K562 (cell line): ENCODE results near the gene HSF2BP. TPM values are rescaled to one million over a fixed set of nuclear protein-coding genes. Genes with fewer than 3 reads are reported as not detected.

Source experiments
- BACH1 ChIP-seq: fragments of 200-800 bp; sonication (Bioruptor generic); IDR thresholded peaks from 2 replicates; pipeline ENCODE4 v1.6.1; 2016; ENCODE audit warnings: missing genetic modification characterization, missing compliant biosample characterization
- BRD4 ChIP-seq: fragments of 200-600 bp; sonication (generic); IDR thresholded peaks from 2 replicates; pipeline ENCODE4 v1.6.1; 2017; ENCODE audit warnings: inconsistent platforms
- CBFA2T2 ChIP-seq: fragments of 450-650 bp; conservative IDR thresholded peaks from 2 replicates; pipeline ENCODE4 v1.6.1; 2017; ENCODE audit warnings: mild to moderate bottlenecking
- CHCHD3 ChIP-seq: fragments of 250-450 bp; sonication (Bioruptor Pico); IDR thresholded peaks from 2 replicates; pipeline ENCODE4 v2.1.2; 2022; ENCODE audit warnings: mild to moderate bottlenecking
- CXXC5 ChIP-seq: fragments of 250-450 bp; sonication (Bioruptor Pico); IDR thresholded peaks from 2 replicates; pipeline ENCODE4 v1.8.0; 2022; ENCODE audit warnings: inconsistent platforms, mild to moderate bottlenecking, moderate library complexity
- GATAD2A ChIP-seq: fragments of 450-650 bp; IDR thresholded peaks from 2 replicates; pipeline ENCODE4 v1.6.1; 2017
- ILF3 ChIP-seq: fragments of 450-650 bp; IDR thresholded peaks from 2 replicates; pipeline ENCODE4 v1.6.1; 2018; ENCODE audit warnings: antibody characterized with exemption, mild to moderate bottlenecking, moderate library complexity, borderline replicate concordance
- KHSRP ChIP-seq: fragments of 450-650 bp; IDR thresholded peaks from 2 replicates; pipeline ENCODE4 v1.6.1; 2017
- MCM2 ChIP-seq: fragments of 450-650 bp; IDR thresholded peaks from 2 replicates; pipeline ENCODE4 v1.6.1; 2017; ENCODE audit warnings: low read depth, mild to moderate bottlenecking
- NR1H2 ChIP-seq: sonication (generic); formaldehyde crosslinking; IDR thresholded peaks from 2 replicates; pipeline ENCODE4 v1.4.0; 2020; ENCODE audit warnings: mild to moderate bottlenecking, missing genetic modification reagents
- NR2C1 ChIP-seq, 2 experiments: fragments of 450-650 bp; IDR thresholded peaks; 2 replicates each; pipeline ENCODE4 v1.6.1; 2017; ENCODE audit warnings: mild to moderate bottlenecking in 2 of 2, antibody characterized with exemption in 1 of 2, inconsistent platforms in 1 of 2, missing compliant biosample characterization in 1 of 2, missing genetic modification characterization in 1 of 2
- NR2C2 ChIP-seq, 2 experiments: fragments of 200-800 bp in 1 of 2; sonication (Bioruptor generic) in 1 of 2; sonication (generic) in 1 of 2; formaldehyde crosslinking in 1 of 2; IDR thresholded peaks; 2 replicates each; pipeline versions ENCODE4 v1.6.1 to v1.8.0; 2016 to 2022; ENCODE audit warnings: mild to moderate bottlenecking in 1 of 2, missing compliant biosample characterization in 1 of 2, missing genetic modification characterization in 1 of 2, missing genetic modification reagents in 1 of 2
- PHF20 ChIP-seq: fragments of 450-650 bp; IDR thresholded peaks from 2 replicates; pipeline ENCODE4 v1.6.1; 2018; ENCODE audit not compliant: partially characterized antibody
- PHTF2 ChIP-seq: fragments of 250-450 bp; sonication (Bioruptor Pico); IDR thresholded peaks from 2 replicates; pipeline ENCODE4 v1.5.0; 2021; ENCODE audit warnings: mild to moderate bottlenecking
- RB1 ChIP-seq: fragments of 450-650 bp; IDR thresholded peaks from 2 replicates; pipeline ENCODE4 v1.6.1; 2017; ENCODE audit warnings: low read depth, mild to moderate bottlenecking
- RBM14 ChIP-seq: fragments of 200-400 bp; formaldehyde crosslinking; IDR thresholded peaks from 2 replicates; pipeline ENCODE4 v1.6.1; 2018; ENCODE audit warnings: low read depth, mild to moderate bottlenecking, low read length, moderate library complexity, borderline replicate concordance; ENCODE audit not compliant: insufficient read depth
- RBM34 ChIP-seq: fragments of 200-400 bp; formaldehyde crosslinking; IDR thresholded peaks from 2 replicates; pipeline ENCODE4 v1.6.1; 2018; ENCODE audit warnings: low read length, borderline replicate concordance; ENCODE audit not compliant: insufficient read depth
- SETDB1 ChIP-seq: IDR thresholded peaks from one replicate; pipeline ENCODE4 v1.6.1; 2012; ENCODE audit warnings: low read length, control low read depth, inconsistent platforms
- SIN3A ChIP-seq, 2 experiments: fragments of 150-350 bp in 1 of 2; IDR thresholded peaks; 2 replicates each; pipeline ENCODE4 v1.6.1; 2011 to 2016; ENCODE audit warnings: borderline replicate concordance in 2 of 2, low read depth in 2 of 2, low read length in 2 of 2, mild to moderate bottlenecking in 2 of 2, moderate library complexity in 2 of 2; ENCODE audit not compliant: control insufficient read depth in 1 of 2
- SRSF9 ChIP-seq: fragments of 200-400 bp; formaldehyde crosslinking; IDR thresholded peaks from 2 replicates; pipeline ENCODE4 v1.6.1; 2017; ENCODE audit warnings: low read depth, low read length, borderline replicate concordance
- TEAD2 ChIP-seq: fragments of 450-650 bp; IDR thresholded peaks from 2 replicates; pipeline ENCODE4 v1.6.1; 2016; ENCODE audit warnings: missing genetic modification characterization, control low read depth, missing compliant biosample characterization
- WHSC1 ChIP-seq: IDR thresholded peaks from one replicate; pipeline ENCODE4 v1.6.1; 2012; ENCODE audit warnings: low read length, control low read depth, inconsistent platforms
- ZNF133 ChIP-seq: fragments of 250-450 bp; sonication (Bioruptor Pico); IDR thresholded peaks from 2 replicates; pipeline ENCODE4 v1.4.0; 2020; ENCODE audit warnings: mild to moderate bottlenecking
- ZNF253 ChIP-seq: fragments of 250-450 bp; sonication (Bioruptor Pico); conservative IDR thresholded peaks from 2 replicates; pipeline ENCODE4 v1.6.1; 2021; ENCODE audit warnings: mild to moderate bottlenecking
- ZNF282 ChIP-seq: sonication (generic); formaldehyde crosslinking; IDR thresholded peaks from 2 replicates; pipeline ENCODE4 v1.8.1; 2023; ENCODE audit warnings: missing genetic modification reagents
- ZSCAN32 ChIP-seq: fragments of 450-650 bp; formaldehyde crosslinking; IDR thresholded peaks from 2 replicates; pipeline ENCODE4 v1.4.0; 2020; ENCODE audit warnings: mild to moderate bottlenecking, moderate library complexity
- polyA plus RNA-seq, 8 experiments: library from polyadenylated mRNA; depleted of rRNA in 4 of 8; stranded (reverse) in 5 of 8; unstranded in 3 of 8; fragments of >200 nt; fragmentation: Nextera tagmentation in 2 of 8; fragmentation: Illumina TruSeq in 1 of 8; extraction: Ambion mirVana in 2 of 8; extraction: Trizol in 1 of 8; gene quantifications; 2 replicates each; pipeline versions ENCODE4 v1.2.1 to v1.2.3, GENCODE V29; 2011 to 2014; ENCODE audit warnings: inconsistent platforms in 1 of 8, missing spikeins in 1 of 8
- total RNA-seq, 7 experiments: library from RNA; depleted of rRNA in 6 of 7; stranded (reverse); fragments of >200 nt in 6 of 7; fragmentation: Illumina TruSeq in 2 of 7; extraction: Trizol in 2 of 7; gene quantifications; 2 replicates each; pipeline versions ENCODE4 v1.2.1 to v1.2.3, GENCODE V29; 2011 to 2021; ENCODE audit warnings: low replicate concordance in 1 of 7
- TF ChIP-seq, protein P1 (sequence below): IDR thresholded peaks from 3 replicates; pipeline ENCODE4 v1.6.1; 2011; ENCODE audit warnings: borderline replicate concordance, mild to moderate bottlenecking; ENCODE audit not compliant: insufficient read length, insufficient read depth
- TF ChIP-seq, protein P2 (sequence below): fragments of 250-450 bp; sonication (Bioruptor Pico); IDR thresholded peaks from 2 replicates; pipeline ENCODE4 v1.6.1; 2021; ENCODE audit warnings: mild to moderate bottlenecking
- TF ChIP-seq, protein P3 (sequence below): sonication (generic); formaldehyde crosslinking; IDR thresholded peaks from 2 replicates; pipeline ENCODE4 v1.8.1; 2022; ENCODE audit warnings: missing genetic modification reagents

The HSF2BP gene
- total and polyA plus RNA-seq, 9 of the 15 experiments (the other 6 are each of a cell fraction or from before 2014, with no cell fraction given) = 0.04 to 0.57 (median 0.20) TPM; not detected in 2

DNA sequence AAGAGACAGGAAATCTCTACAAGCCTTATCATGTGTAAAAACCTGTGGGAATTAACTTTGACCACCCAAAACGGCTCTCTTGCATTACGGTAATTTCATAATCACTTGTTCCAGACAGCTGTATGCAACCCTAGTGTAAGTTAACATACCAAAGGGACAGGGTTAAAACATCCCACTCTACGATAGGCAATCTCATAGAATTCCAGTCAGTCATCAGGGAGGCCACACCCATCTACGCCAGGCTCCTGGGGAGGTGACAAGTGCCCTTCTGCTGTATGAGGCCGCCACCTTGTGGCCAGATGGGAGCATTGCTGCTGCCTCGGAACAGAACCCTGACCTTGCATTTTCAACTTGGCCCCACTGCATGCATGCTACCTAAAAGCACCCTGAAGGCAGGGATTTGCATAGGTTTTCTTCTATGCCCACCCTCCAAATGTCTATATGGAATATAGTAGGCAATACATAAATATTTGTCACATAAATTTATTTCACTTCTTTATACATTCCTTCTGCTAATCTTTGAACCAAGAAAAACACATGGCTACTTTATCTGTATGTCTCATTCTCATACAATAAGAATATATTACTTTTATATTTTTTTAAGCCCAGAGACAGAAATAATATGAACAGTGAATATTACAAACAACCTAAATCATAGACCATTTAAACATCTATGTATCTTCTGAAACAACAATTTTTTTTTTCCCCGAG, 12.6 kb downstream of the HSF2BP start (continued):
- TF ChIP-seq, protein P1, sequence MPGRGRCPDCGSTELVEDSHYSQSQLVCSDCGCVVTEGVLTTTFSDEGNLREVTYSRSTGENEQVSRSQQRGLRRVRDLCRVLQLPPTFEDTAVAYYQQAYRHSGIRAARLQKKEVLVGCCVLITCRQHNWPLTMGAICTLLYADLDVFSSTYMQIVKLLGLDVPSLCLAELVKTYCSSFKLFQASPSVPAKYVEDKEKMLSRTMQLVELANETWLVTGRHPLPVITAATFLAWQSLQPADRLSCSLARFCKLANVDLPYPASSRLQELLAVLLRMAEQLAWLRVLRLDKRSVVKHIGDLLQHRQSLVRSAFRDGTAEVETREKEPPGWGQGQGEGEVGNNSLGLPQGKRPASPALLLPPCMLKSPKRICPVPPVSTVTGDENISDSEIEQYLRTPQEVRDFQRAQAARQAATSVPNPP = no peak
- TF ChIP-seq NR2C2 (CRISPR knock-in tag; IDR thresholded peaks at IDR 0.05) = no peak
- TF ChIP-seq NR2C2 (tag; IDR thresholded peaks at IDR 0.05) = no peak; the same call in 1 of the 2 replicates
- TF ChIP-seq, protein P2, sequence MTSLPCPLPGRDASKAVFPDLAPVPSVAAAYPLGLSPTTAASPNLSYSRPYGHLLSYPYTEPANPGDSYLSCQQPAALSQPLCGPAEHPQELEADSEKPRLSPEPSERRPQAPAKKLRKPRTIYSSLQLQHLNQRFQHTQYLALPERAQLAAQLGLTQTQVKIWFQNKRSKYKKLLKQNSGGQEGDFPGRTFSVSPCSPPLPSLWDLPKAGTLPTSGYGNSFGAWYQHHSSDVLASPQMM = no peak
- TF ChIP-seq ZNF253 (CRISPR knock-in tag) = no peak
- TF ChIP-seq ZNF282 (CRISPR knock-in tag) = no peak
- no peak for TF ChIP-seq CXXC5 (CRISPR knock-in tag)
- TF ChIP-seq ILF3 = no peak
- TF ChIP-seq NR1H2 (CRISPR knock-in tag) = no peak
- TF ChIP-seq BRD4 = no peak
- TF ChIP-seq ZNF133 = no peak
- peak; percentile 68; the same call in 1 of the 2 replicates for TF ChIP-seq TEAD2 (tag)
- TF ChIP-seq RBM34 = no peak
- TF ChIP-seq NR2C1 (IDR thresholded peaks at IDR 0.05) = no peak
- TF ChIP-seq NR2C1 (tag; IDR thresholded peaks at IDR 0.05) = no peak
- TF ChIP-seq SETDB1 = peak; percentile 48
- TF ChIP-seq KHSRP = no peak
- no peak for TF ChIP-seq ZSCAN32
- no peak for TF ChIP-seq CHCHD3
- TF ChIP-seq SRSF9 = no peak
- no peak for TF ChIP-seq GATAD2A
- TF ChIP-seq PHF20 = no peak
- TF ChIP-seq, protein P3, sequence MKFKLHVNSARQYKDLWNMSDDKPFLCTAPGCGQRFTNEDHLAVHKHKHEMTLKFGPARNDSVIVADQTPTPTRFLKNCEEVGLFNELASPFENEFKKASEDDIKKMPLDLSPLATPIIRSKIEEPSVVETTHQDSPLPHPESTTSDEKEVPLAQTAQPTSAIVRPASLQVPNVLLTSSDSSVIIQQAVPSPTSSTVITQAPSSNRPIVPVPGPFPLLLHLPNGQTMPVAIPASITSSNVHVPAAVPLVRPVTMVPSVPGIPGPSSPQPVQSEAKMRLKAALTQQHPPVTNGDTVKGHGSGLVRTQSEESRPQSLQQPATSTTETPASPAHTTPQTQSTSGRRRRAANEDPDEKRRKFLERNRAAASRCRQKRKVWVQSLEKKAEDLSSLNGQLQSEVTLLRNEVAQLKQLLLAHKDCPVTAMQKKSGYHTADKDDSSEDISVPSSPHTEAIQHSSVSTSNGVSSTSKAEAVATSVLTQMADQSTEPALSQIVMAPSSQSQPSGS (CRISPR knock-in tag) = no peak
- no peak for TF ChIP-seq WHSC1
- no peak for TF ChIP-seq SIN3A (IDR thresholded peaks at IDR 0.05; ENCODE audit: borderline replicate concordance in 2 of 2, control insufficient read depth in 1 of 2, low read depth in 2 of 2, low read length in 2 of 2)
- no peak for TF ChIP-seq BACH1 (tag)
- no peak for TF ChIP-seq PHTF2 (CRISPR knock-in tag)
- TF ChIP-seq RB1 = peak; percentile 88
- TF ChIP-seq MCM2 = no peak
- no peak for TF ChIP-seq CBFA2T2
- TF ChIP-seq RBM14 = no peak
